ENCODE measurements around the gene SLC5A3.

Gene SLC5A3
- 52.5 to 61.1 reads per million in 2 donors for total RNA-seq

- peak; percentile 54 to 80 (median 62) for DNase-seq
These were observed at the start of gene SLC5A3, which contains the start of gene MRPS6 for GRCh38 chr21:34073032-34073748. Gene SLC5A3, plus strand, starts transcription at chr21:34073578. Its CDS starts 21,621 bp downstream, at chr21:34095199. Gene MRPS6, plus strand, starts transcription at chr21:34073578. Its CDS starts 123 bp downstream, at chr21:34073701.

GRCh38 chr21:34023691-34024373, 49.5 kb upstream of the SLC5A3 start:
- DNase-seq: no peak

- no peak for DNase-seq
These were observed 49.0 kb upstream of the SLC5A3 start for GRCh38 chr21:34024374-34024693.

- DNase-seq: no peak
These were observed 45.5 kb upstream of the SLC5A3 start for GRCh38 chr21:34027721-34028461.

GRCh38 chr21:34029743-34030528, 43.4 kb upstream of the SLC5A3 start:
- DNase-seq: peak in 4 of 5 experiments; percentile 19 to 80 (median 28)

GRCh38 chr21:34031835-34032370, 41.5 kb upstream of the SLC5A3 start:
- DNase-seq: peak in 1 of 5 experiments; percentile 24

GRCh38 chr21:34034369-34035014, 38.9 kb upstream of the SLC5A3 start:
- DNase-seq: no peak

- DNase-seq: no peak
These were observed 37.6 kb upstream of the SLC5A3 start for GRCh38 chr21:34035619-34036354.

- no peak for DNase-seq
These were observed 36.2 kb upstream of the SLC5A3 start for GRCh38 chr21:34037009-34037795.

GRCh38 chr21:34039678-34040382, 33.5 kb upstream of the SLC5A3 start:
- no peak for DNase-seq

- no peak for DNase-seq
These were observed 30.6 kb upstream of the SLC5A3 start for GRCh38 chr21:34042735-34043134.

GRCh38 chr21:34043333-34043732, 30.0 kb upstream of the SLC5A3 start:
- no peak for DNase-seq

- DNase-seq: no peak
These were observed 26.5 kb upstream of the SLC5A3 start for GRCh38 chr21:34046917-34047316.

GRCh38 chr21:34047835-34048234, 25.5 kb upstream of the SLC5A3 start:
- DNase-seq: no peak

GRCh38 chr21:34052171-34052570, 21.2 kb upstream of the SLC5A3 start:
- DNase-seq: no peak

GRCh38 chr21:34054259-34054658, 19.1 kb upstream of the SLC5A3 start:
- DNase-seq: no peak

- DNase-seq: no peak
These were observed 17.8 kb upstream of the SLC5A3 start for GRCh38 chr21:34055615-34056014.

- DNase-seq: peak in 1 of 5 experiments; percentile 37
These were observed 11.4 kb upstream of the SLC5A3 start for GRCh38 chr21:34061983-34062382.

GRCh38 chr21:34065027-34065426, 8.4 kb upstream of the SLC5A3 start:
- no peak for DNase-seq

GRCh38 chr21:34071683-34072082, 1.7 kb upstream of the SLC5A3 start:
- DNase-seq: no peak

Measured in T-helper 2 cell (primary cell).